NCI-H226 (cell line): ENCODE data around the gene GRHL3.
A peak's percentile ranks its signal among the peaks of the same experiment; 100 is the strongest.

Experiments used
- DNase-seq: peaks from one replicate; pipeline ENCODE4 v3.0.0-alpha.2; 2015

Gene GRHL3

DNA sequence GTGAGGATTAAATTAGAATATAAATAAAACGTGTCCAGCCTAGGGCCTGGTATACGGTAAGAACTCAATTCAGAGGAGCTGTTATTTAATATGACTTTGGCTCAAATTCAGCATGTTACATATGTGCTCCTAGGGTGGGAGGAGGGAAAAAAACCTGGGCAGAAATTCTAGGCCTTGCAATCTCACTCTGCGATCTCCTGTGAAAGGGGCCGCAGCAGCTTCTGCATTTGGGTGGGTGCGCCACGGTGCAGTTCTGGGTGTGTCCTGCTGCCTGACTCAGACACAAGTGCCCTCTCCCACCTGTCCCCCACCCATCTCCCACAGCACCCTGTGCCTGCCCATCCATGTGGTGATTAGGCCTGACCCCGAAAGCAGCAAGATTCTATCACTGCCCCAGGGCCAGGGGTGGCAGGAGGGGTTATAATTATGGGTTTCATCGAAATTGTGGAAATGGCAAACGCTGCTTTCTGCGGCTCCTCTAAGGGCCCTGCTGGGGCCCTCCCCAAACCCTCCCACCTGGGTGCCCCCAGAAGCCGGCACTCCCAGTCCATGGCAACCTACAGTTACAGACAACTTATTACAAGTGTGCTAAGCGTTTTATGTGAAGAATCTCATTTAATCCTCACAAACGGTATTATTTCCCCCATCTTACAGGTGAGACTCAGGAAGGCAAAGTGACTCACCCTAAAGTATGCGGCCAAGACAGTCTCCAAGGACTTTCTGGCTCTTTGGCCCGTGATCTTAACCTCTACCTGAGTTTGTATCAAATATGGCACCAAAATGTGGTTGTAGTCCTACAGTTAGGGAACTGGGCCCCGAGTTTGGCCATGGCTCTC, 25.5 kb upstream of the GRHL3 start:
- no peak for DNase-seq

DNA sequence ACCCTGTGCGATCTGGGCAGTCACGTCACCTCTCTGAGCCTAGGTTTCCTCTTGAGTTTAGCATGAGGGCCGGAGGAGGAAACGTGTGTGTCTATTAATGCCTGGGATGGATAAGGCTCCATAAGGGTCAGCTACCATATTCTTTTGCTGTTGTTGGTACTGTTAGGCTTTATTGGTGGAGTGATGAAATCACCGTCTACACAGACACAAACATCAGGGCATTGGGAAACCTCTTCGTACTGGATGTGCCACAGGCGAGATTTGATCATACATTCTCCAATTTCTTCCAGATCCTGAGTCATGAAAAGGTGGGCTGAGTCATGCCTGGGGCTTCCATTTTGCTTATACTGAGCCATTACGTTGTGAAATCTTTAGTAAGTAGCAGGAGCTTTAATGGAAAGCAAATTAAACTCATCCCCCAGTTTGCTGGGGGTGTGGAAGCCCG, 24.9 kb upstream of the GRHL3 start:
- DNase-seq, result peak; percentile 93

DNA sequence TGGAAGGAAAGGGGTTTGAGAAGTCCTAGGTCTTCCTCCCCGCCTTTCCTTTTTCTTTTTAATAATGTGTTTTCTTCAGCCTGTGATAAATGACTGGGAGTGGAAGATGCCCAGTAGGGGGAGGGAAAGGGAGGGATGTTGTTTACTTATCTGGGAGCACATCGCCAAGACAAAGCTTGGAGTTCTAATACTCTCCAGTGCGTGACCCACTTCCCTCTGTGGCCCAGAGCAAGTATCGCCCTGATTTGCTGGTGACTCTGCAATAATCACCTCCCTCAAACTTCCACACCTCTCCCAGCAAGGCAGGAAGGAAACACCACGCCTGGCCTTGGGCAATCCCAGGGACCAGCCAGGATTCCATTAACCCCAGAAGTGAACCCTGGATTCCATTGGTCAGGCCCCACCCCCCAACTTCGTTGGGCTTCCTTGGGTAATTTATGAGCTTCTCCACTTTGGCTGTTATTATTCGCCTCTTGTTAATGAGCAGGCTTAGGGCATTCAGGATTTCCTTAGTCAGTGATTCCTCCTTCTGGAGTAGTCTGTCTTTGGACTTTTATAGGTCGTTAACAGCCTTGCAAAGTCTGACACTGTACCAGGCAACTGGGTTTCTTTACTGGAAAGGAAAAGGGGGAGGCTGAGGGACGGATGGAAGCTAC, 24.3 kb upstream of the GRHL3 start:
- peak; percentile 89 for DNase-seq

DNA sequence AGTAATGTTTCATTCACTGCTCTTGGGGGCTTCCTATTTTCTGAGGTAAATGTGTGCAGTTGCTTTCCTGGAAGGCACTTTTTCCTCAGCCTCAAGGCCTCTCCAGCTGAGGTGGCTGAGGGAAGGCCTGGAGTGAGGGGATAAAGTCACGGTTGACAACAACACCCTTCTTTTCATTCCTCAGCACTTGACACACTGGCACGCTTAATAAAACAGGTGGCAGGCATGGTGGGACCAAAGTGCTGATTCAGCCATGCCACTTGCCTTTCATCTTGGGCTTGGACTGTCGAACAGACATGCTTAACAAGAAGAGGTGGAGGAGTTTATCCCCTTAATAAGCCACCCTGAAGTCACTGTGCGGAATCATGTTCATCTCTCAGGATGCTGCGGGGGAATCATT, 23.6 kb upstream of the GRHL3 start:
- no peak for DNase-seq

DNA sequence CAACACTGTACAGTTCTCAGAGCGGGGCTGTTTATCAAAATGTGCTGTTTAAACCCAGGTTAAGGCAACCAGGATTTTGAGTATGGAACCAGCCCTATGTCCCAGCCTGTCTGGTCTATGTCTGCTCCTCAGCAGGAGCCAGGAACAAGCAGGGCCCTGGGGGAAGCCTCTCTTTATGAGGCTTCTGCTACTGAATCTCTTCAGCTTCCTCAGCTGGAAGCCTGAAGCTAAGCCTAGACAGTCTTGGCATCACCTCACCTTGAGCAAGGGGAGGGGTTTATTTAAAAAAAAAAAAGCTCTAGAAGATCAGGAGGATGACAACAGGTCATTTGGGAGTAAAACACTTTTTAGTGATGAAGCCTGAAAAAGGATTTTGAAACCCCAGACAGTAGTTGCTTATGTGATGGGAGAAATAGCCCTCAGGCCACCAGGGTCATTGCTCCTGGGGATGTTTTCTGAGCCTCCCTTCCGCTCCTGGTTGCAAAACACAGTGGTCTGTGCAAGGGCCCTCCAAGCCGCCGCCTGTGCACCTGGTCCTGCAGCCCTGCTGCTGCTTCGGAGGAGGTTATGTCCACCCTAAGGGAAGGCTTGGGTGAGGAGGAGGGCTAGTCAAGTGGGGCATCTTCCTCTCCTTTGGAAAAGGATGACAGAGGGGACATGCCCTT, 21.8 kb upstream of the GRHL3 start:
- DNase-seq, result no peak

DNA sequence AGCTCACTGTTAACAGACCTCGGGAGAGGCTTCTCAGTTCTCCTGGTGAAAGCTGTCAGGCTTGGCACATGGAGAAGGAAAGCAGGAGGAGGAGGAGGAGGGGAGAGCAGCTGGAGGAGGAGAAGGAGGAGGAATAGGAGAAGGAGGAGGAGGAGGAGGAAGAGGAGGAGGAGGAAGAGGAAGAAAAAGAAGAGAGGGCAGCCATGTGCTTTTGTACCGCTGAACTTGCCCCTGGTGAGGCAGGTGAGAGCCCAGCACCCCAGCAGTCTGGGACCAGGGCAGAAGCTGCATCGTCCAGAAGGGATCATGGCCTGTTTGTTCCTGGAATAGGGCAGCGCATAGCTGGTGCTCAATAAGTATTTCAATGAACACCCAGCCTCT, 21.3 kb upstream of the GRHL3 start:
- no peak for DNase-seq

DNA sequence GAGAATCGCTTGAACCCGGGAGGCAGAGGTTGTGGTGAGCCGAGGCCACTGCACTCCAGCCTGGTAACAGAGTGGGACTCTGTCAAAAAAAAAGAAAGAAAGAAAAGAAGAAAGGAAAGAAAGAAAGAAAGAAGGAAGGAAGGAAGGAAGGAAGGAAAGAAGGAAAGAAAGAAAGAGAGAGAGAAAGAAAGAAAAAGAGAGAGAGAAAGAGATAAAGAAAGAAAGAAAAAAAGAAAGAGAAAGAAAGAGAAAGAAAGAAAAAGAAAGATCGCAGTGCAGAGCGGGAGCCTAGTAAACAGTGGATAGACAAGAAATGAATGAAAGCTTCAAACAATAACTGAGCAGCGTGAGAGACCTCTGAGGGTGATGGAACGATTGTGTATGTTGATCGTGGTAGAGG, 20.6 kb upstream of the GRHL3 start:
- no peak for DNase-seq

DNA sequence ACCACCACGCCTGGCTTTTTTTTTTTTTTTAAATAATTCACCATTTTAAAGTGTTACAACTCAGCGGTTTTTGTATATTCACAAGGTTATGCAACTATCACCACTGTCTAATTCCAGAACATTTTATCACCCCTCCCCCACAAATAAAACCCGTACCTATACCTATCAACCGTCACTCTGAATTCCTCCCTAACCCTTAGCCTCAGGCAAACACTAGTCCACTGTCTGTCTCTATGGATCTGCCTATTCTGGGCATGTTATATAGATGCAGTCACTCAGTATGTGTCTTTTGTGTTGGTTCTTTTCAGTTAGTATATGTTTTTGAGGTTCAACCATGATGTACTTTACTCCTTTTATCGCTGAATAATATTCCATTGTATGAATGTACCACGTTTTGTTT, 19.3 kb upstream of the GRHL3 start:
- DNase-seq, result no peak

DNA sequence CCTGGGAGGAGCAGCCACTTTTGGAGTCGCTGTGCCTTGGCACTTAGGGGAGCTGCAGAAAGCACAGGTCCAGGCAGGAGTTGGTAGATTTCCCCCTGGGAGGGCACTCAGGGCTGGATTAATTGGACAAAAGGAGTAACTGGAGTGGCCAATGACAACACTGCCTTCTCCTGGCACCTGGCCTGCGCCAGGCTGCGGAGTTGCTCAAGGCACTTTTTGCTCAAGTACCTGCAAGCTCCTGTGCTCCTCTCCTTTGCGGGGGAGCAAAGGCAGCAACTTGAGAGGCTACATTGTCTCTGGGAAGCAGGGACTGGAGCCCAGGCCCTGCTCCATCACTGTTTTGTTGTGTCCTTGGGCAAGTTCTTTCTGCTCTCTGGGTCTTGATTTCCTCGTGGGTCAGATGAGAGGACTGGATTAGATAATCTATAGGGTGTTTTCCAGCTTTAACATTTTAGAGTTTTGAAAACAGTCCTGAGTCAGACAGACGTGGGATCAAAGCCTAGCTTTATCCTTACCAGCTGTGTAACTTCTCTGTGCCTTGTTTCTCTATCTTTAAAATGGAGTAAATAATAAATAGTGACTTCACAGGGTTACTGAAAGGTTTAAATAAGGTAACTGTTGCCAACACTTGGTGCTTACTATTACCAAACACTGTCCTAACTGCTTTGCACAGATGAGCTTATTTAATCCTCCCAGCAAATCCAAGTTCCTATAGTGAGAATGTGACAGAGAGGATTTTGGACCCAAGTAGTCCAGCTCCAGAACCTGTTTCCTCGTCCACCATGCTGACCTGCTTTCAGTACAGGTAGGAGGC, 18.0 kb upstream of the GRHL3 start:
- DNase-seq, result no peak

DNA sequence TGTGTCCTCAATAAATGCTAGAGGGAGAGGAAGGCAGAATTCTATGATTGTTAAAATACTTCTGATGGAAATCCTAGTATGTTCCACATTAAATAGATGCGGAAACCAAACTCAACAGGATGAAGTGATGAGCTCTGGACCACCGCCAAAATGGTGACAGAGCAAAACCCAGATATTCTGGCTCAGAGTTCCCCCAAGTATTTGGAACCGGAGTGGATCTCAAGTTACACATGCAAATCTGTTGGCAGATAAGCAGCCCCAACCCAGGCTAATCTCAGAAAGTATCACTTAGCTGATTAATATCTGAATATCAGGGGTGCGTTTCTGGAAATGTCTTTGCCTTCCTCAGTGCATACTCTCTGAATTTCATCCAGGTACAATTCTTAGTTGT, 17.4 kb upstream of the GRHL3 start:
- DNase-seq, result no peak

DNA sequence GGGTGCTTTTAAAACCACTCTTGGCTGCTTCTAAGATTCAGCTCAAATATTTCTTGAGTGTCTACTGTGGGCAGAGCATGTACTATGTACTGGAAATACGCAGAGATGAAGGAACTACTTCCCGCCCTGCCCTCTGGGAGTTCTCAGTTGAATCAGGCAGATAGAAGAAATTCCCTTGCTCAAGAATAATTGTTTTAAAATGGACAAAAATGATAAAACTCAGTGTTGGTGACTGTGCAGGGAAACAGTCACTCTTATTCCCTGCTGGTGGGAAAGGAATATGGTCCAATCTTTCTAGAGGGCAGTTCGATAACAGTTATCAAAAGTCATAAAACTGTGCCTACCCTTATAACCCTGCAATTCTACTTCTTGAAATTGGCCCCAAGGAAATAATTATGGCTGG, 16.9 kb upstream of the GRHL3 start:
- DNase-seq, result no peak

DNA sequence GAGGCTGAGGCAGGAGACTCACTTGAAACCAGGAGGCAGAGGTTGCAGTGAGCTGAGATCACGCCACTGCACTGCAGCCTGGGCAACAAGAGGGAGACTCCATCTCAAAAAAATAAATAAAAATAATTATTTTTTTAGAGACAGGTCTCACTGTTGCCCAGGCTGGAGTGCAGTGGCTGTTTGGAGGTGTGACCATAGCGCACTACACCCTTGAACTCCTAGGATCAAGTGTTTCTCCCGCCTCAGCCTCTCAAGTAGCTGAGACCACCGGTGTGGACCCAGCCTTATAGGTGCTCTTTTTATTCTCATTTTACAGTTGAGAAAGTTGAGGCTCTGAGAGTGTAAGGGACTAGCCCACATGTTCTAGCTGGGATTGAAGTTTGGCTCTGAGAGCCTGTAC, 15.6 kb upstream of the GRHL3 start:
- DNase-seq, result no peak

DNA sequence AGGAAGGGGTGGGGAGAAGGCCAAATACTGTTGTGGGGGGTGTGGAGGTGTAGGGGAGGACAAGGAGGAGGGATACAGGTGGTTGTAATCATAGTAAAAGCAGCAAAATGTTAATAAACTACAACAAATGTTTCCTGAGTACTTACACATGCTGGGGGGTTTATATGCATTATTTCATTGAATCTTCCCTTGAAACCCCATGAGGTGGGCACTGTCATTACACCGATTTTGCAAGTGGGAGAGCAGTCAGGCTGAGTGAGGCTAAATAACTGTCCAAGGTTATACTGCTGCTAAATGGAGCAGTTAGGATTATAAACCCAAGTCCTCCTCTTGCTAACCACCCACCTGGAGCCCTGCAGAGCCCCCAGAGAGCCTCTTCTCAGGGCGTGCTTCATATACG, 14.4 kb upstream of the GRHL3 start:
- no peak for DNase-seq

DNA sequence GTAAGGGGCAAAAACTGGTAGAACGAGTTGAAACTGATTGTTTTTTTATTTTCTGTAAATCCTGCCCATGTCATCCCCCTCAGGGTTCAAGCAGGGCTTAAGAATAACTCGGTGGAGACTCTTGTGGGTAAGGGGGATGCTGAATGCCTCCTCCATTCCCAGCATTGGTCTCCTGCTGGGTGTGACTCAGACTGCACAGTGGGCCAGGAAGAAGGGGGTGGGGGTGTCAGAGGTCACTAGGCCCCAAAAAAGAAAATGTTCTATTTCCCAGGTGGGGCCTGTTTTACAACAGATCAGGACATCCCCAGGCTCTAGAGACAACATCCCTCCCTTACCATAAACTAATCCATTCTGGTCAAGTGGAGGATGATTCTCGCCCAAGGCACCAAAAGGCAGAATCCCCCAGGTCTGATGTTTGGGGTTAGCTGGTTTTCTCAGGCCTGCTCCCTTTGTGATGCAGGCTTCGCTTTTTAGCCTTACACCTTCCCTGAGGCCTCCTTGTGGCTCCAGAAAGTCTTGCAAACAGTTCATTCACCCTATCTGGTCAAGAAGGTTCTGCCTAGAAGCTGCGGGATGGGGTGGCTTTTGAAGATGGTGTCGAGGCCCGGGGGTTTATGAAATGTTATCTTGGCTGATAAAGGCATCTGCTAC, 10.7 kb upstream of the GRHL3 start:
- no peak for DNase-seq

DNA sequence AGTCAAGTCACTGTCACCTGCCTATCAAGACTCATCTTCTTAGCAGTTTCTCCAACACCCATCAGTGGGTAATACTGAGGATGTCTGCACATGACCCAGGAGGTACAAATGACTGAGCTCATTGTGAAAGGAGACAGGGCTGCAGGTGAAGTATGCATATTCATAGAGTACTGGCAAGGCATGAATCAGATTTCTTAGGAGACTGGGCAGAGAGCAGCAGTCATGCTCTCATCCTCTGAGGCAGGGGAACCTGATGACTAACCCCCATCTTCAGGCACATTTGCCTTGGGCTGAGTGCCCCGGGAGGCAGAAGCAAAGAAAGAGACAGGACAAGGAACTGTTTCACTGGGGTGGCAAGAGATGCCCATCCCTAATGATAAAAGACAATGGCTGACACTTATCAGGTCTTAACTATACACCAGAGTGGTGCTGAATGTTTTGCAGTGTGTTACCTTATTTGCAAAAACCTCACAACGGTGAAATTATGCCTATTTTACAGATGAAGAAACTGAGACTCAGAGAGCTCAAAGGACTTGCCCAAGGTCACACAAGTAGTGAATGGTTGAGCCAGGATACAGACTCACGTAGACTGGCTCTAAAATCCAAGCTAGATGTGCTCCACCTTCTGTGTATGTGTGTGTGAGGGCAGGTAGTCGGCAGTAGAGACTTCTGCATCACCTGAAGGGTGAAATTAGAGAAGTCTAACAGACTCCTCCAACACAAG, 9.2 kb upstream of the GRHL3 start:
- peak; percentile 45 for DNase-seq

DNA sequence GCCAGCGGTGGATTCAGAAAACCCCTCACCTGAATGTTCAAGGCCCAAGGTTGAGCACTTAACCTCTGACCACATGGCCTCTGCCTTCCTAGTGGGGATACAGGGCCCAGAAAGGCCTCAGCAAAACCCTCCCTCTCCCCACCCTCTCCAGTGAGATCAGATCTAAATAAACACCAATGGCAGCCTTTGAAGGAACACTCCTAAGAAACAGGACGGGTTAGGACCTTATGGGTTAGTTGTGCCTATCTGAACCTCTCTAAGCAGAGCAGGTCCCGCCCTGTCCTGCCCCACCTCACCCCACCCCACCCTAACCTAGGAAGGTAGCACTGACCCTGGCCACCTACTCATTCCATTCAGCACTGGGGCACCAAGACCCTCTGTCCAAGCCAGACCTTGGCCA, 7.9 kb upstream of the GRHL3 start:
- no peak for DNase-seq

DNA sequence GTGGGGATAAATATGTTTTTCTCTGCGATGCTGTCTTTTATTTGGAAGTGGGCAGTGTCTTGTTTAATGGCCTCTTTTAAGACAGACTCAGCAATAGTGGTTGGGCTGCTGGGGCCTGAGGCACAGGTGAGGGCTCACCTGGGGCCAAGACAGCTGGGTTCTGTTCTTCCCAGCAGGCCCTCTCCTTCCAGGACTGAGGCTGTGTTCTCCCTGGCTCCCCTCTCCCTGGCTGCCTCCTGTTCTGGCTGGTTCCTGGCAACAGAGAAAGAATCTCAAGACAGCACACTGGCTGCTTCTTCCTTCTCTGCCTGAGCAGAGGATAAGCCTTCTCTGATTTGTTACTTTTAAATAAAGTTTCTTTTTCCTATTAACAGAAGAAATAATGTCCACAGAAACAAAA, 7.4 kb upstream of the GRHL3 start:
- no peak for DNase-seq

DNA sequence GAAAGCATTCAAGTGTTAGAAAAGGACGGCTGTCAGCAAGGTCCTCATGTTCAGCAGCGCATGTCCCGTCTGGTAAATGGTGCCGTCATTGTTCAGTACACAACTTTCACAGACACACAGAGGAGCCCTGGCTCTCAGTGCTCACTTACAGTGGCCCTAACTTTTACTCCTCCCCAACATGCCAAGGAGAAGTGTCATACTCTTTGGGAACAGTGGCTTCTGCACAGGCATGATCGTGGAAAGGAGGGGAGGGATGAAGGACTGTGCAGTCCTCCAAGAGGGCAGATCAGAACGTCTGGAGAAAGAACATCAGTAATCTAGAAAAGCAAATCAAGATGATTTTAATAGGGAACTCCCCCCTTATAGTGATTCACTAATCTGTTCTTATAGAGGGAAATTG, 3.8 kb upstream of the GRHL3 start:
- no peak for DNase-seq

DNA sequence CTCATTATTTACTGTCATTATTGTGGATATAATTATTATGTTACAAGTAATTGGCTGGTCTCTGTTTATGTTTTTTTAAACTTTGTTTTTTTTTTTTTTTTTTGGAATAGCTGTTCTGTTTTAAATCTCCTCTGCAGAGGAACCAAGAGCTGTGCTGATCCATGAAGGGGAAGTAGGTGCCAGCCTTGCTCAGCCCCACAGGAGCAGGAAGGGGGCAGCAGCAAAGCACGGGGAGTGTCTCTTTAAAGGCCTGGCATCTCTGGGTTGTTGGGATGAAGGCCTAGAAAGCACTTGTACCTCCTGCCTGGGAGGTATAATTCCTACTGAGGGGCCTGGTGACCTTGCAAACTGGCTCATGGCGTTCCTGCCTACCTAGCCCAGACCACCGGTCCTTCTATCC, 2.5 kb upstream of the GRHL3 start:
- no peak for DNase-seq

DNA sequence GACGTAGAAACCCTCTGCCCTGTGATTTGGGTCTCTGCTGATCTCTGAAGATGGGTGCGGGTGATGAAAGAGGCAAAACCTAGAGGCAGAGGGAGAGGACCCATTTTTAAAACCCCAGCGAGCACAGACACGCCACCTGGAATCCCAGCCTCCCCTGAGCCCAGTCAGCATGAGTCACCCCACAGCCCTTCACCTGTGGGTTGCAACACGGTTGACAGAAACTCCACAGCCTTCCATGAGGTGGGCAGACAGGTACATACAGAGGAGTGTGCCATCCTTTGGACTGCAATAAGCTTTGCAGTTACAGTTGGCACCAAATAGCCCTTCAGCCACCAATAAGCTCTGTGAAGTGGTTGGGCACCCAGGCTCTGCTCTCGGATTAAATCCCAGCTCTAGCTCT, 2.1 kb upstream of the GRHL3 start:
- DNase-seq, result no peak

DNA sequence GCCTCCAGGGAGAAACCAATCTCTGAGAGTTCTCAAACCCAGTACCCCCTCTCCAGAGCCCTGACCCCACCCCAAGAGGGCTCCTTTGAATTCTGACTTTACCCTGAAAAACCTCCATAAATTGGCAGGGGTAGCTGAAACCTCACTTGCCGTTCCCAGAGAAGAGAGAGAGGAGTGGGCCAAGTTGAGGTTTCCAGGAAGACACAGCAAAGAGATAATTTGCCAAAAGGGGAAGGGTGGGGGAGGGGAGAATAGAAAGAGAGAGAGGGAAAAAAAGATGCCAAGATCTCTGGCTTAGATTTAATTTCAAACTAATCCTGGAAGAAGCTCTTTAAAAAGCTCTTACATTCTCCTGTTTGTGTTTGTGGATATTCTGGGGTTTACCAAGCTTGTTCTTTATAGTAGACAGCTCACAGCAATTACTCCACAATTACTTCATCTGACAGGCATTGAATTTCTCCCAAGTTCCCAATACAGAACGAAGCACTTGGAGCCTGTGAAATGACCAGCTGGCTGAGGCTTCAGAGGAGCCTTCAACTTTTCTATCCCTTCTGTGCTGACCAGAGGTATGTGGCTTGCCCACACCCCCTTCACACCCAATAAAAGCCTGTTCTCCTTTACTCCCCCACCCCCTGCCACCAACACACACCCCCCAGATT, 1.1 kb upstream of the GRHL3 start:
- no peak for DNase-seq
